ENCODE results near the gene DIAPH2.
"Not testable (repeated sequence)": the region's sequence is repeated elsewhere in the genome, so short reads cannot be mapped to it uniquely, and the experiment has no call there.

Gene DIAPH2

DNA sequence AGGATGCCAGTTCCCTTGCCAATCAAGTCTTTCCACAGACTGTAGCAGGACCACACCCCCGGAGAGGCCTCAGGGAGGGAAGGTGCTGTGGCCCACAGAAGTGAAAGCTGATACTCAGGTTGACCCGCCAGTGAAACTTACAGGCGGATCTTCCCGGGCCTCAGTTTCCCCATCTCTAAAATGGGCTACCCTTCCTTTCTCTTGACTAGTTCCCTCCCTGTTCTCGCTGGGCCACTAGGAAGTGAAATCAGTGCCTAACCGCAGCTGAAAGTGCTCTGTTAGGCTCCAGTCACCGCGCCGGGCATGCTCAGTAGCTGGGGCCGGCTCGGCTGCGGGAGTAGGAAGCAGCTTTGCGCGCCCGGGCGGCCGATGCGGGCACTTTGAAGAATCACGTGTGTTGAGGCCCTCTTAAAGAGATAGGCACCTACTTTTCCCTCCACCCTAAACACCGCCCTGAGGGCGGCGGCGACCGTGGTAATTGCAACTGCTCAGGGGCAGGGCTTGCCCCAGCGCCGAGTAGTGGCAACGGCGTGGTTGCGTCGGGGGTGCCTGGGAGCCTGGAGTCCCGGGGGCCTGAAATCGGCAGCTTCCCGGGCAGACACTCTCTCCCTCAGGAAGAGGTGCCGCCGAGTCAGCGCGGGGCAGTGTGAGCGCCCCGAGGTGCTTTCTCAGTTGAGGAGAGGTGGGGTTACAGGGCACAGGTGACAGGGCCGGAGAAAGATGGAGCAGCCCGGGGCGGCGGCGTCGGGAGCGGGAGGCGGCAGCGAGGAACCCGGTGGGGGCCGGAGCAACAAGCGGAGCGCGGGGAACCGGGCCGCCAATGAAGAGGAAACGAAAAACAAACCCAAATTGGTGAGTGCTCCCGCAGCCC lies at the start of gene DIAPH2:
DIAPH2 (plus strand) TSS at position 504 of the 871 bp plus-strand sequence.
- DNase-seq (ENCODE audit: low read depth in 3 of 3, low spot score in 1 of 3): peak; percentile 13 to 43 (median 24)

DNA sequence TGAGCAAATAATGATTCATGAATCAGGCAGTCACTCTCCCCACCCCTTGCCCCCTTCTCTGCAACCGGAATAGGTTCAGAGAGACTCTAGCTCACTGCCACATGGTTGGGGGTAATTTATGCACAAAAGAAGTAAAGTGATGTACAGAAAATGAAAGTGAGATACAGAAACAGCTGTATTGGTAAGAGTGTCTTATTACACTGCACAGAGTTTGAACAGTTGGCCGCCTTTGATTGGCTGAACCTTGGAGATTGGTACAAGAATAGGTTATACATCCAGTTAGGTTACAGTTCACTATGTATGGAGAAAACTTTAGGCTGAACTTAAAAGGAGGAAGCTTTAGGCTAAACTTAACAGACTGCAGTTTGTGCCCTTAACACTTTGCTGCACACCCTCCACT lies 34.6 kb upstream of the DIAPH2 start:
- no peak for DNase-seq (ENCODE audit: low read depth in 3 of 3, low spot score in 1 of 3)

- no peak for DNase-seq (ENCODE audit: low read depth in 3 of 3, low spot score in 1 of 3)
Measured at GRCh38 chrX:96655947-96656623, 28.6 kb upstream of the DIAPH2 start.

DNA sequence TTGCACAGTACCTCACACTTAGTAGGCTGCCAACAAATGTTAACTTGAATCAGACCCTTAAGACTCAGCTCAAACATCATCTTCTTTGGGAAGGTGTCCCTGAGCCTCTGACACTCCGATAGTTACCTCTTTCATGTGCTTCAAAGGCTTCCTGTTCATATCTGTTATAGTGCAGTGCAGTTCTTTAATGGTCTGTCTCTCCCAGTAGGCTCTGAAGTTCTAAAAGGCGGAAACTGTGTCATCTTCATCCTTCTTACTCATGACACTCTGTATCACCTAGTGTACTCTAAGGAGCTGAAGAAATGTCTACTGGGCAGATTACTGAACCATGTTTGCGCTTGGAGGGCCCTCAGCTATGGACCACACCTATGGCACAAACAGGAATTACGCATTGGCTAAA lies 2.1 kb upstream of the DIAPH2 start:
- no peak for DNase-seq (ENCODE audit: low read depth in 3 of 3, low spot score in 1 of 3)

- no peak for DNase-seq (ENCODE audit: low read depth in 3 of 3, low spot score in 1 of 3)
Measured at GRCh38 chrX:96683997-96684338, 674 bp upstream of the DIAPH2 start.

DNA sequence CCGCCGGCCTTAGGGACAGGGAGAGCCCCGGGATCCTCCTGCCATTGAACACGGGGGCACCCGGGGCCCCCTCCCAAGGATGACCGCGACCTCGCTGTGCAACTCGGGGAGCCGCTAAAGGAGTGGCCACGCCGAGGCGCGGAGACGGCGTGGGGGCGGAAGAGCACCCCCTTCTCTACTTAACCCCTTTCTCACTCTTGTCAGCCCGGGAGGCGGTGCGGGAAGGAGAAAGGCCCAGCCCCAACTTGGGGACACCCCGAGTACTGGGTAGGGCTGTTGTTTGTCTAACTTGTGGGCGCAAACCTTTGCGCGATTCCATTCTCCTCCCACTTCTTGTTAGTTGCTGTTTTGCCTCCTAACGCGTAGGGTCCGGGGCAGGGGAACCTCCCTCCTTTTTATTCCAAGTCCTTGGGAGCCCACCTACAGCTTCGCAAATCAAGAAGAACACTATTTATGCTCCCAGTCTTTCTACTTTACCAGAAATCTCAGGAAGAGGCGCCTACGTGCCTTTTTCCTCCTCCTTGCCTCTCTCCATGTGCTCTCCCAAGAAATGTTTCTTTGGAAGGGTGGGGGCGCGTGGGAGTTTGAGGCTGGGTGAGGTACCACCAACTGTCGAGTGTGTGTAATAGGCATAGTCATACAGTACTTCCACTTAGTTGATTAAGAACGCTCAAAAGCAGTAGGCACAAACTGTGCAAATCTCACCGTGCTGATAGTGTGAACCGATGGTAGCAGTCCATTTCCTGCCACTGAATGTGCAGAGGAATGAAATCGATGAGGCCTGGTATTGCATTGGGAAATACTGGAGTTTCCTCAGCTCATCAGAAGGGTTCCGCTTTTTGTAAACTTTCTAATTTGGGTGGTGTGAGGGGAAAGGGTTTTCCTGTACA lies 813 bp downstream of the DIAPH2 start:
- DNase-seq (ENCODE audit: low read depth in 3 of 3, low spot score in 1 of 3): peak in 1 of 3 donors; percentile 2

DNA sequence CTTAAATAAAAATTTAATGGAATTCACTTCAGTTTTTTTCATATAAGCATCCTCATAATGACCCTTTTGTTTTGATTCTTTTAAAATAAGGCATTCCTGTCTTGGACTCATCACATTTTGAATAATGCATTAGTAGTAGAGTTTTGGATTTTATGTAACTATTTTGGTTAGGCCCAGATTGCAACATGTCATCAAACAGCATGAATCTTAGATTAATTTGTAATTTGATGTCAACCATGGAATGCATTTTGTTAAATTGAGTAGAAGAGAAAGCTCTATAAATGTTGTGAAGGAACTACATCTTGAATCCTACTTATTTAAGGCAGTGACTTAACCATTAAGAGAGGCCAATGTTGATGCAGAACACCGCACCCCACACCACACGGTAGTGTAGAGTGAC lies 3.1 kb downstream of the DIAPH2 start:
- no peak for DNase-seq (ENCODE audit: low read depth in 3 of 3, low spot score in 1 of 3)

GRCh38 chrX:96688789-96689188 lies 4.1 kb downstream of the DIAPH2 start:
- DNase-seq (ENCODE audit: low read depth in 3 of 3, low spot score in 1 of 3): no peak

GRCh38 chrX:96689991-96690390 lies 5.3 kb downstream of the DIAPH2 start:
- DNase-seq (ENCODE audit: low read depth in 3 of 3, low spot score in 1 of 3): no peak

DNA sequence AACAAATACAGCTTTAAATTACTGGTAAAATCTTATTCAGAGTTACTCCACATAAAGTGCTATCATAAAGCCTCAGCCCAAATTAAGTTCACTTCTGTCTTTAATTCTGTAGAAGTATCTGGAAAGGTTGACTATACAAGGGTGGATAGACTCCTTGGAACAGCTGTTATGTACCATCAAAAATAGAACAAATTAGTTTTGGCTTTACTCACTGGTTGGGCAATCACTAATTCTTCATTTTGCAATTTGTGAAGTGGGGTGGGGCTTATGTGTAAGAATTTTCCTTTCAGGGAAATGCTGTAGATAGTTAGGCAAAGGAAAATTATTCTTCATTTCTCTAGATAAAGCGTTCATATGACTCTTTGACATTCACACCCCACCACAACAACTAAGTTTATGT lies 7.8 kb downstream of the DIAPH2 start:
- no peak for DNase-seq (ENCODE audit: low read depth in 3 of 3, low spot score in 1 of 3)

DNA sequence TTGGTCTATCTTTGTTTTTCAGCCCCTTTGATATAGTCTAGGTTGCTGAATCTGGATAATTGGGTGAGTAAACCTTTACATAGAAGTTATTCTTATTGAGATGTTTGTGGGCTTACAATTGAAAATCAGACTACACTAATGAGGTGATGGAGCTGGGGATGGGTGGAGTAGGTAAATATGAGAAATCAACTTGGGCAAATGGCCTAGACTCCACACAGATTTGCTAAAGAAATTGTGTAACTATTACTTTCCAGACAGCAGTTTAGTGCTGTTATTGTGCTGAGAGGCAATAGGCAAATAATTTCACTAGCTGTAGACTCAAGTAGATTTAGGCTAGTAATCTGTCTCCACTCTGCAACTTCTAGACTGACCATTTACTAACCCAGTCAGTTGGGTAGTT lies 8.2 kb downstream of the DIAPH2 start:
- DNase-seq (ENCODE audit: low read depth in 3 of 3, low spot score in 1 of 3): no peak

- DNase-seq (ENCODE audit: low read depth in 3 of 3, low spot score in 1 of 3): no peak
Measured at GRCh38 chrX:96693407-96693806, 8.8 kb downstream of the DIAPH2 start.

GRCh38 chrX:96696462-96696861 lies 11.8 kb downstream of the DIAPH2 start:
- DNase-seq (ENCODE audit: low read depth in 3 of 3, low spot score in 1 of 3): no peak

DNA sequence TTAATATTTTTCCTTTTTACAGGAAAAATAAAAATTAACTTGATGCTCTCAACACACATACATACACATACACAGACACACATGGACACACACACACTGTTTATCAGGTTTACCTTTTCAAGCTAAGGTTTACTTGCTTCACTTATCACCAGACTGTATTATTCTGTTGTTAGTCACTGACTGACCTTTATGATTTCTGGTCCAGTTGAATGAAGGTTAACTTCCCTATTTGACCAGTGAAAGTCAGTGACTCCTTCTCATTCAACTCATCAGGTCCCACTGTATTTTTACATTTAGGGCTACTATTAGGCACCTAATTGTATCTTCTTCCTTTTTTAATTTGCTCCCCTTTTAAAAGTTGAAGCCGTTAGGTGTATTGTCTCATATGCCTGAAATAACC lies 16.0 kb downstream of the DIAPH2 start:
- no peak for DNase-seq (ENCODE audit: low read depth in 3 of 3, low spot score in 1 of 3)

DNA sequence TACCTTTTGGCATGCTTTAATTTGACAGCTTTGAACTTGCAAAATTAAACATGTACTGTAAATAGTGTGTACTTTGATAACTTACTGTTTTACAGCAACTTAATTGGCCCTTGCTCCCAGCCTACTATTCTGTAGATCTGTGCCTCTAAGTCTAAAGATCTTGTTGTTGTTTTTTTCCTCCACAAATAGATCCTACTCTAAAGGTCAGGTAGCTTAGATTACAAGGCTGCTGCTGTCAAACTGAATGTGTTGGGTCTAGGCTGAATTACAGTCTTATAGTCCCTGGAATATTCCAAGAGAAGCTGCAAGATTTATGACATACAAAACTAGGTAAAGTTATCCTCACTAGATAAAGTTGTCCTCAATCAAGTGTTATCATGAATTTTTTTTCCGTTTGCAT lies 18.7 kb downstream of the DIAPH2 start:
- no peak for DNase-seq (ENCODE audit: low read depth in 3 of 3, low spot score in 1 of 3)

DNA sequence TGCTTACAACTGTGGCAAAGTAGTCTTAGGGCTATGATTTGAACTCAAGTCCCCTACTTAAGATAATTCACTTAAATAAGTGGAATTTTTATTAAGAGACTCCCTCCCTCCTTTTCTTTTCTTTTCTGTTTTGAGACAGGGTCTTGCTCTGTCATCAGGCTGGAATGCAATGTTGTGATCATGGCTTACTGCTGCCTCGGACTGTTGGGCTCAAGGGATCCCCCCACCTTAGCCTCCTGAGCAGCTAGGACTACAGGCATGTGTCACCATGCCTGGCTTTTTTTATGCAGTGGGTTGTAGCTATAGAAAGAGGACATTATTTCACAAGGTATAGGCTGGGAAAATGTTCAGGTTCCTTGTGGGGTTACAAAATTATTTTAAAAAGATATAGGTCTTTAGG lies 19.2 kb downstream of the DIAPH2 start:
- DNase-seq (ENCODE audit: low read depth in 3 of 3, low spot score in 1 of 3): no peak

- no peak for DNase-seq (ENCODE audit: low read depth in 3 of 3, low spot score in 1 of 3)
Measured at GRCh38 chrX:96704629-96705028, 20.0 kb downstream of the DIAPH2 start.

GRCh38 chrX:96705905-96706304 lies 21.3 kb downstream of the DIAPH2 start:
- DNase-seq (ENCODE audit: low read depth in 3 of 3, low spot score in 1 of 3): no peak

GRCh38 chrX:96707804-96708203 lies 23.2 kb downstream of the DIAPH2 start:
- DNase-seq (ENCODE audit: low read depth in 3 of 3, low spot score in 1 of 3): no peak

- no peak for DNase-seq (ENCODE audit: low read depth in 3 of 3, low spot score in 1 of 3)
Measured at GRCh38 chrX:96710031-96710430, 25.4 kb downstream of the DIAPH2 start.

DNA sequence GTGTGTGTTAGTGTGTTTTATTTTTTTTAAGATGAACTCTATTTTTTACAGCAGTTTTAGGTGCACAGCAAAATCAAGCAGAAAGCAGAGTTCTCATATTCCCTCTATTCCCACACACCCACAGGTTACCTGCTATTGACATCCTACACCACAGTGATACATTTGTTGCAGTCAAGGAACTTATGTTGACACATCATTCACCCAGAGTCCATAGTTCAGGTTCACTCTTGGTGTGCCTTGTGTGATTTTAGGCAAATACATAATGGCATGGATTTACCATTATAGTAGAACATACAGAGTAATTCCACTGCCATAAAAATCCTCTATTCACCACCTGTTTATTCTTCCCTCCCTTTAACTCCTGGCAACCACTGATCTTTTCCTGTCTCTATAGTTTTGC lies 28.7 kb downstream of the DIAPH2 start:
- no peak for DNase-seq (ENCODE audit: low read depth in 3 of 3, low spot score in 1 of 3)

- not testable (repeated sequence) for DNase-seq (ENCODE audit: low read depth in 3 of 3, low spot score in 1 of 3)
Measured at GRCh38 chrX:96714393-96714792, 29.8 kb downstream of the DIAPH2 start.

Data from stimulated activated CD4-positive, alpha-beta T cell treated with anti-CD3 and anti-CD28 coated beads, TNF-alpha, amount 100 ng/mL, for 1 hour (primary cell).